Lower leg skin (tissue), 4 donors: ENCODE data around the gene SLC28A1. TPM values are rescaled to one million over a fixed set of nuclear protein-coding genes. Genes with fewer than 3 reads are reported as not detected.
A peak's percentile ranks its signal among the peaks of the same experiment; 100 is the strongest.

Experiments used
- DNase-seq, 2 donors: peaks; one replicate each; pipeline ENCODE4 v3.0.0-alpha.2; 2019; ENCODE audit warnings: low spot score in 2 of 2
- H3K4me3 ChIP-seq: fragments of 200-600 bp; sonication (generic); 2 replicates; pipeline ENCODE4 v1.5.1; 2017; ENCODE audit warnings: mild to moderate bottlenecking, low read depth; ENCODE audit not compliant: poor library complexity, severe bottlenecking
- POLR2A ChIP-seq, 2 donors: fragments of 450-650 bp; IDR thresholded peaks; one replicate each; pipeline ENCODE4 v1.6.1; 2016 to 2017; ENCODE audit warnings: antibody characterized with exemption in 2 of 2, mild to moderate bottlenecking in 1 of 2, moderate library complexity in 1 of 2
- WGBS, 2 donors: methylation state at CpG; one replicate each; pipeline ENCODE4 v1.1.5; 2018; 5-methylcytosine and 5-hydroxymethylcytosine counted together
- intact Hi-C: fragments of 100-400 bp; cut with DNase I; formaldehyde crosslinking; loops from one replicate; pipeline ENCODE4 v1.15.0; 2023; ENCODE audit warnings: low total_unique reads
- total RNA-seq, 4 donors: library from RNA; depleted of rRNA; stranded (reverse); fragments of >200 nt; gene quantifications; one replicate each; pipeline ENCODE4 v1.1.0, GENCODE V29; 2016
- TF ChIP-seq, protein P1 (sequence below), 3 donors: fragments of 450-650 bp; IDR thresholded peaks; one replicate each; pipeline ENCODE4 v1.5.1; 2016; ENCODE audit warnings: antibody characterized with exemption in 3 of 3, mild to moderate bottlenecking in 3 of 3, moderate library complexity in 2 of 3

The SLC28A1 gene
- total RNA-seq, 4 donors from 2014 or later, result not detected

DNA sequence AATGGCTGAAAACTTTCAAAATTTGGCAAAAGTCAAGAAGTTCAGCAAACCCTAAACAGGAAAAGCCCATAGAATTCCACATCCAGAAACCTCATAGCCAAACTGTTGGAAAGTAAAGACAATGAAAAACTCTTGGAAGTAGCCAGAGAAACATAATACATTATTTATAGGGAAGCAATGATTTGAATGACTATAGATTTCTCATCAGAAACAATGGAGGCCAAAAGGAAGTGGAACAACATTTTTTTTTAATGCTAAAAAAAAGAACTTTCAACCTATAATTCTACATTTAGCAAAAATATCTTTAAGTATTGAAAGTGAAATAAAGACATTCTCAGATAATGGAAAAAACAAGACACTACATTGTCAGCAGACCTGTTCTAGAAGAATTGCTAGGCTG, 37.1 kb upstream of the SLC28A1 start:
- intact Hi-C loops, result no loop called here
- no peak for DNase-seq
- TF ChIP-seq, protein P1, sequence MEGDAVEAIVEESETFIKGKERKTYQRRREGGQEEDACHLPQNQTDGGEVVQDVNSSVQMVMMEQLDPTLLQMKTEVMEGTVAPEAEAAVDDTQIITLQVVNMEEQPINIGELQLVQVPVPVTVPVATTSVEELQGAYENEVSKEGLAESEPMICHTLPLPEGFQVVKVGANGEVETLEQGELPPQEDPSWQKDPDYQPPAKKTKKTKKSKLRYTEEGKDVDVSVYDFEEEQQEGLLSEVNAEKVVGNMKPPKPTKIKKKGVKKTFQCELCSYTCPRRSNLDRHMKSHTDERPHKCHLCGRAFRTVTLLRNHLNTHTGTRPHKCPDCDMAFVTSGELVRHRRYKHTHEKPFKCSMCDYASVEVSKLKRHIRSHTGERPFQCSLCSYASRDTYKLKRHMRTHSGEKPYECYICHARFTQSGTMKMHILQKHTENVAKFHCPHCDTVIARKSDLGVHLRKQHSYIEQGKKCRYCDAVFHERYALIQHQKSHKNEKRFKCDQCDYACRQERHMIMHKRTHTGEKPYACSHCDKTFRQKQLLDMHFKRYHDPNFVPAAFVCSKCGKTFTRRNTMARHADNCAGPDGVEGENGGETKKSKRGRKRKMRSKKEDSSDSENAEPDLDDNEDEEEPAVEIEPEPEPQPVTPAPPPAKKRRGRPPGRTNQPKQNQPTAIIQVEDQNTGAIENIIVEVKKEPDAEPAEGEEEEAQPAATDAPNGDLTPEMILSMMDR (IDR thresholded peaks at IDR 0.05), result no peak
- TF ChIP-seq POLR2A (IDR thresholded peaks at IDR 0.05), result no peak
- H3K4me3 ChIP-seq, result no peak overlapping the region

GRCh38 chr15:84852212-84852611, 32.2 kb upstream of the SLC28A1 start:
- intact Hi-C loops, result no loop called here
- no peak overlapping the region for H3K4me3 ChIP-seq
- no peak for TF ChIP-seq POLR2A (IDR thresholded peaks at IDR 0.05)
- TF ChIP-seq, protein P1 (IDR thresholded peaks at IDR 0.05), result no peak
- WGBS, 2 donors, result 92 to 94% methylated on average over 5 of the region's 5 CpGs
- DNase-seq, result no peak

DNA sequence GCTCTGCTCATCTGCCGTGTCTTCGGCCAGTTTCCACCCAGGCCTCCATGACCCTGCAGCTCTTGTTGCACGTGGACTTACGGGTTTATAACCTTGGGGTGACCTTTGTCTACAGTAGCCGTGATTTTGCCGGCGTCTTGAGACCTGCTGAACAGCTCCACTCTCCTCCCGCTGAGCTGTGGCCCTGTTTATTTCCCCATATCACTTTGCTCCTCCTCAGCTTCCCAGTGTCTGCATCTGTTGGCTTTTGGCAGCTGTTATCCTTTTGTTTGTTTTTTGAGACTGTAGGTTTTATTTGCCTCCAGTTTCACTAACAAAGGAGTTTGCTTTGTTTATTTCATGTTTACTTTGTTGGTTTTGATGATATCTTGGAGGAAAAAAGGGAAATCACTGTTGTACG, 29.3 kb upstream of the SLC28A1 start:
- intact Hi-C loops, result no loop called here
- WGBS, 2 donors, result 83 to 88% methylated on average over 9 of the region's 9 CpGs
- H3K4me3 ChIP-seq, result no peak overlapping the region
- DNase-seq, result peak in 1 of 2 donors; percentile 58
- TF ChIP-seq, protein P1 (IDR thresholded peaks at IDR 0.05), result no peak
- TF ChIP-seq POLR2A (IDR thresholded peaks at IDR 0.05), result no peak

DNA sequence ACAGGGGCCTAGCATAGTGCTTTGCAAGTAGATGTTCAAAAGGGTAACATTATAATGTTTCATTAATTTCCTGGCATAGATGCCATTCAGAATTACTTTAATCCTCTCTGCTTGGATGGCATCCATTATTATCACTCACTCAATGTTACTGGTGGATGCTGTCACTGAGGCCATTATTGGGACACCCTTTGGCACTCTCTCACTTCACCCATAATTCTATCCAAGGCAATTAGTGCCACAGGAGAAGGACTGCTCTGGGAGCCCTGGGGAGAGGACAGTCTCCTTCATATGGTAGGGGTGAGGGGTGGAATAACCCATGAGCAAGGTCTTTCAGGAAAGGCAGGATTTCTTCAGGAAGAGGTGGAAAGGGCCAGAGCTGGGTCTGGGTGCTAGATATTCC, 28.7 kb upstream of the SLC28A1 start:
- no peak for TF ChIP-seq POLR2A (IDR thresholded peaks at IDR 0.05)
- TF ChIP-seq, protein P1 (IDR thresholded peaks at IDR 0.05), result no peak
- no peak overlapping the region for H3K4me3 ChIP-seq
- intact Hi-C loops, result no loop called here
- DNase-seq, result no peak

DNA sequence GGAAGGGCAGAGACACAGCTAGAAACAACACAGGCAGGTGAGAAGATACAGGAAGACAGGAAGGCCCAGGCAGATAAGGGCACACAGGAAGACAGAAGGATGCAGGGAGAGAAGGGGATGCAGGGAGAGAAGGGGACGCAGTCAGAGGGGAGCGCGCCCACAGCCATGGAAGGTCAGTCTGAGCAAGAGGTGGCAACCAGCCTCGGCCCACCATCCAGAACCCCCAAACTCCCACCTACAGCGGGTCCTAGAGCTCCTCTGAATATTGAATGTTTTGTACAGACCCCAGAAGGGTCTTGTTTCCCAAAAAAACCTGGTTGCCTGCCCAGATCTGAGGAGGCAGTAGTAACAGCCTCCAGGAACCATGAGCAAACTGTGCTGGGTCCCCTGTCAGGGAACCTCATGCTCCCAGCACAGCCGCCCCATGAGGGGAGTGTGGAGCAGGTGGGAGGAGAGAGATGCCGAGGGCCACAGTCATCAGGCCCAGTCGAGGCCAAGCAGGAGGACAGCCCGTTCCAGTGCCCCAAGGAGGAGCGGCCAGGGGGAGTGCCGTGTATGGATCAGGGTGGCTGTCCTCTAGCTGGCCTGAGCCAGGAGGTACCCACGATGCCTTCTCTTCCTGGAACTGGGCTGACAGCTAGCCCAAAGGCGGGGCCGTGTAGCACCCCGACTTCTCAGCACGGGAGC, 27.6 kb upstream of the SLC28A1 start:
- WGBS, 2 donors, result 92 to 96% methylated on average over 15 to 16 of the region's 16 CpGs

More for the DNA sequence above, 27.6 kb upstream of the SLC28A1 start:
- no peak overlapping the region for H3K4me3 ChIP-seq
- intact Hi-C loops, result no loop called here
- TF ChIP-seq, protein P1 (IDR thresholded peaks at IDR 0.05), result no peak
- TF ChIP-seq POLR2A (IDR thresholded peaks at IDR 0.05), result no peak
- DNase-seq, result peak in 1 of 2 donors; percentile 62
